Body of pancreas (tissue), 4 donors: ENCODE data around the gene TPD52L2.

ENCODE experiments used
- POLR2A ChIP-seq, 3 donors: fragments of 450-650 bp; IDR thresholded peaks; one replicate each; pipeline ENCODE4 v1.6.1; 2016; ENCODE audit warnings: antibody characterized with exemption in 3 of 3, mild to moderate bottlenecking in 2 of 3
- TF ChIP-seq, protein P1 (sequence below), 7 experiments: fragments of 450-650 bp in 4 of 7; fragments of 200-600 bp in 3 of 7; sonication (generic) in 3 of 7; IDR thresholded peaks; one replicate each; pipeline ENCODE4 v1.5.1; 2016 to 2019; ENCODE audit warnings: antibody characterized with exemption in 7 of 7

DNA sequence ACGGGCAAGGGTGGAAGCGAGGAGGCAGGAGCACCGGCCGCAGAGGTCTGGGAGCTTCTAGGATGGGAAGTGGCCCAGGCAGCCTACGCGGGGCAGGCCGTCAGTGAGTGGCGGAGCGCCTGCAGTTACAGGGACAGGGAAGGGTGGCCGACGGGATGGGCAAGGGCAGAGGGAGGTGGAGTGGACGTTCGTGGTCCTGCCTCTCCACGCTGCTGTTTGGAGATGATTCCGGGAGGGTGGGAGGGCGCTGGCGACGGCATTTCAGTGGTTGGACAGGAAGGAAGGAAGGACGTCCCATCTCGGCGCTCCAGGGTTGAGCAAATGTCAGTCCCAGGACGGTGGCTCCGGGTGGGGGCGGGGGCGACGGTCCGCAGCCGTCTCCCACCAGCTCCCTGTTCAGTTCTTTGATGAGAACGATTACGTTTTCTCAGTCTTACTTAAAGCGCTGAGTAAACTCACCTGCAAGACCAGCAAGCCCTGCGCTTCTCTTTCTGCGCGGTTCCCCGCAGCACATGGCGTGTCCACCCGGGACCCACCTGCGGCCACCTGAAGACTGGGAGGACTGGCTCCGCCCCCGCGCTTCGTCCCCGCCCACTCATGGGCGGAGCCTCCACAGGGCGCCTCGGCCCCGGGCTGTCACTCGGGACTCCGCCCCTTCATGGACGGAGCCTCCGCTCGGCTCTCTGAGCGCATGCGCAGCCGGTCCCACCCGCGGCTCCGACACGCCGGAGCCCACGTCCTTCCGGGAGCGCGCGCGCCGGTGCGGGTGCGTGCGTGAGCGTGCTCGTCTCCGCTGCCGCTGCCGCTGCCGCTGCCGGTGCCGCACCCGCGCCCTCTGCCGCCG is 29.5 kb downstream of the TPD52L2 start, which contains the start of gene DNAJC5:
- TF ChIP-seq, protein P1, sequence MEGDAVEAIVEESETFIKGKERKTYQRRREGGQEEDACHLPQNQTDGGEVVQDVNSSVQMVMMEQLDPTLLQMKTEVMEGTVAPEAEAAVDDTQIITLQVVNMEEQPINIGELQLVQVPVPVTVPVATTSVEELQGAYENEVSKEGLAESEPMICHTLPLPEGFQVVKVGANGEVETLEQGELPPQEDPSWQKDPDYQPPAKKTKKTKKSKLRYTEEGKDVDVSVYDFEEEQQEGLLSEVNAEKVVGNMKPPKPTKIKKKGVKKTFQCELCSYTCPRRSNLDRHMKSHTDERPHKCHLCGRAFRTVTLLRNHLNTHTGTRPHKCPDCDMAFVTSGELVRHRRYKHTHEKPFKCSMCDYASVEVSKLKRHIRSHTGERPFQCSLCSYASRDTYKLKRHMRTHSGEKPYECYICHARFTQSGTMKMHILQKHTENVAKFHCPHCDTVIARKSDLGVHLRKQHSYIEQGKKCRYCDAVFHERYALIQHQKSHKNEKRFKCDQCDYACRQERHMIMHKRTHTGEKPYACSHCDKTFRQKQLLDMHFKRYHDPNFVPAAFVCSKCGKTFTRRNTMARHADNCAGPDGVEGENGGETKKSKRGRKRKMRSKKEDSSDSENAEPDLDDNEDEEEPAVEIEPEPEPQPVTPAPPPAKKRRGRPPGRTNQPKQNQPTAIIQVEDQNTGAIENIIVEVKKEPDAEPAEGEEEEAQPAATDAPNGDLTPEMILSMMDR (IDR thresholded peaks at IDR 0.05) = no peak
- TF ChIP-seq POLR2A (IDR thresholded peaks at IDR 0.05) = peak in 1 of 3 donors; percentile 20
